Ishikawa (cell line): ENCODE results near the gene RAI1.

Experiments used
- CEBPB ChIP-seq: IDR thresholded peaks from 2 replicates; pipeline ENCODE4 v1.6.1; 2012
- CREB1 ChIP-seq: IDR thresholded peaks from 2 replicates; pipeline ENCODE4 v1.6.1; 2012; ENCODE audit warnings: low read depth
- EGR1 ChIP-seq: IDR thresholded peaks from 2 replicates; pipeline ENCODE4 v1.6.1; 2012
- EP300 ChIP-seq: IDR thresholded peaks from 2 replicates; pipeline ENCODE4 v1.6.1; 2012; ENCODE audit warnings: borderline replicate concordance
- FOXM1 ChIP-seq: IDR thresholded peaks from 2 replicates; pipeline ENCODE4 v1.6.1; 2012; ENCODE audit warnings: low read depth, borderline replicate concordance
- NFIC ChIP-seq: IDR thresholded peaks from 2 replicates; pipeline ENCODE4 v1.6.1; 2012
- RAD21 ChIP-seq: IDR thresholded peaks from 2 replicates; pipeline ENCODE4 v1.6.1; 2012; ENCODE audit warnings: low read depth
- TAF1 ChIP-seq: IDR thresholded peaks from 2 replicates; pipeline ENCODE4 v1.6.1; 2012; ENCODE audit warnings: low read depth, mild to moderate bottlenecking
- YY1 ChIP-seq: IDR thresholded peaks from 2 replicates; pipeline ENCODE4 v1.6.1; 2012; ENCODE audit warnings: low read depth
- TF ChIP-seq, protein P1 (sequence below): IDR thresholded peaks from 2 replicates; pipeline ENCODE4 v1.6.1; 2012; ENCODE audit warnings: low read depth, mild to moderate bottlenecking
- TF ChIP-seq, protein P2 (sequence below): IDR thresholded peaks from 2 replicates; pipeline ENCODE4 v1.6.1; 2012
- TF ChIP-seq, protein P3 (sequence below): IDR thresholded peaks from 2 replicates; pipeline ENCODE4 v1.6.1; 2012

DNA sequence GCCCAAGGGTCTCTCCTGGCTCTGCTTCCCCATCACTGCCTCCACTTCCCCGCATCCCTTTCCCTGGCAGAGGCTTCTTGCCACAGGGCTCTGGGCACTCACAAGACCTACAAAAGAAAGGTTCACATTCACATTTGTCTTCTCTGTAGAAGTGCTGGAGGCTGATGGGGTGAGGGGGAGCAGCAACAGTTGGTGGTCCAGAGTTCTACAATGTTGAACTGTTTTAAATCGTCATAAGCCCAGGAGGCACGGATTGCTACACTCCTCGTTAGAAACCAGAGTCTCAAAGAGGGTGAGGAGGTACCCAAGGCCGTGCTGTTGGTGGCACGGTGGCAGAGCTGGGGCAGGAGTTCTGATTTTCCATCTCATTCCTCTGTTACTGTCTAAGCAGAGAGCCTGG is 5.8 kb upstream of the RAI1 start:
- TF ChIP-seq YY1 (no peak), EP300 (no peak), FOXM1 (no peak), CREB1 (no peak), NFIC (no peak), CEBPB (no peak), TAF1 (no peak), EGR1 (no peak), RAD21 (no peak)
- TF ChIP-seq, protein P1, sequence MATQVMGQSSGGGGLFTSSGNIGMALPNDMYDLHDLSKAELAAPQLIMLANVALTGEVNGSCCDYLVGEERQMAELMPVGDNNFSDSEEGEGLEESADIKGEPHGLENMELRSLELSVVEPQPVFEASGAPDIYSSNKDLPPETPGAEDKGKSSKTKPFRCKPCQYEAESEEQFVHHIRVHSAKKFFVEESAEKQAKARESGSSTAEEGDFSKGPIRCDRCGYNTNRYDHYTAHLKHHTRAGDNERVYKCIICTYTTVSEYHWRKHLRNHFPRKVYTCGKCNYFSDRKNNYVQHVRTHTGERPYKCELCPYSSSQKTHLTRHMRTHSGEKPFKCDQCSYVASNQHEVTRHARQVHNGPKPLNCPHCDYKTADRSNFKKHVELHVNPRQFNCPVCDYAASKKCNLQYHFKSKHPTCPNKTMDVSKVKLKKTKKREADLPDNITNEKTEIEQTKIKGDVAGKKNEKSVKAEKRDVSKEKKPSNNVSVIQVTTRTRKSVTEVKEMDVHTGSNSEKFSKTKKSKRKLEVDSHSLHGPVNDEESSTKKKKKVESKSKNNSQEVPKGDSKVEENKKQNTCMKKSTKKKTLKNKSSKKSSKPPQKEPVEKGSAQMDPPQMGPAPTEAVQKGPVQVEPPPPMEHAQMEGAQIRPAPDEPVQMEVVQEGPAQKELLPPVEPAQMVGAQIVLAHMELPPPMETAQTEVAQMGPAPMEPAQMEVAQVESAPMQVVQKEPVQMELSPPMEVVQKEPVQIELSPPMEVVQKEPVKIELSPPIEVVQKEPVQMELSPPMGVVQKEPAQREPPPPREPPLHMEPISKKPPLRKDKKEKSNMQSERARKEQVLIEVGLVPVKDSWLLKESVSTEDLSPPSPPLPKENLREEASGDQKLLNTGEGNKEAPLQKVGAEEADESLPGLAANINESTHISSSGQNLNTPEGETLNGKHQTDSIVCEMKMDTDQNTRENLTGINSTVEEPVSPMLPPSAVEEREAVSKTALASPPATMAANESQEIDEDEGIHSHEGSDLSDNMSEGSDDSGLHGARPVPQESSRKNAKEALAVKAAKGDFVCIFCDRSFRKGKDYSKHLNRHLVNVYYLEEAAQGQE: no peak
- TF ChIP-seq, protein P2, sequence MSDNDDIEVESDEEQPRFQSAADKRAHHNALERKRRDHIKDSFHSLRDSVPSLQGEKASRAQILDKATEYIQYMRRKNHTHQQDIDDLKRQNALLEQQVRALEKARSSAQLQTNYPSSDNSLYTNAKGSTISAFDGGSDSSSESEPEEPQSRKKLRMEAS: no peak
- TF ChIP-seq, protein P3, sequence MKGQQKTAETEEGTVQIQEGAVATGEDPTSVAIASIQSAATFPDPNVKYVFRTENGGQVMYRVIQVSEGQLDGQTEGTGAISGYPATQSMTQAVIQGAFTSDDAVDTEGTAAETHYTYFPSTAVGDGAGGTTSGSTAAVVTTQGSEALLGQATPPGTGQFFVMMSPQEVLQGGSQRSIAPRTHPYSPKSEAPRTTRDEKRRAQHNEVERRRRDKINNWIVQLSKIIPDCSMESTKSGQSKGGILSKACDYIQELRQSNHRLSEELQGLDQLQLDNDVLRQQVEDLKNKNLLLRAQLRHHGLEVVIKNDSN: no peak
